ENCODE results near the gene PYDC2. TPM values are rescaled to one million over a fixed set of nuclear protein-coding genes. Genes with fewer than 3 reads are reported as not detected.

PYDC2 gene
- total RNA-seq, 1 donor from 2014 or later: not detected

- no peak for DNase-seq (ENCODE audit: low spot score in 2 of 2, unreplicated experiment in 2 of 2)
- peaks cover 6% of the 10 kb centered on the region for H3K9me3 Mint-ChIP-seq
- no peaks in the 10 kb centered on the region for H3K36me3 Mint-ChIP-seq
- no peak overlapping the region for H3K4me3 Mint-ChIP-seq
- H3K4me1 Mint-ChIP-seq: no peaks in the 10 kb centered on the region
- no peak for TF ChIP-seq CTCF (IDR thresholded peaks at IDR 0.05; ENCODE audit: unreplicated experiment)
- H3K27me3 Mint-ChIP-seq (ENCODE audit: low read depth): peaks cover 2% of the 10 kb centered on the region
- no peak overlapping the region for H3K27ac Mint-ChIP-seq
Observed at GRCh38 chr3:191438150-191438814, 22.7 kb upstream of the PYDC2 start.

- Mint-ChIP-seq H3K9me3 (peaks cover 6% of the 10 kb centered on the region), H3K4me1 (no peaks in the 10 kb centered on the region), H3K27me3 (ENCODE audit: low read depth) (peaks cover 2% of the 10 kb centered on the region), H3K27ac (no peak overlapping the region), H3K36me3 (no peaks in the 10 kb centered on the region), H3K4me3 (no peak overlapping the region)
- DNase-seq (ENCODE audit: low spot score in 2 of 2, unreplicated experiment in 2 of 2): no peak
- no peak for TF ChIP-seq CTCF (IDR thresholded peaks at IDR 0.05; ENCODE audit: unreplicated experiment)
Observed at GRCh38 chr3:191440532-191440931, 20.4 kb upstream of the PYDC2 start.

DNA sequence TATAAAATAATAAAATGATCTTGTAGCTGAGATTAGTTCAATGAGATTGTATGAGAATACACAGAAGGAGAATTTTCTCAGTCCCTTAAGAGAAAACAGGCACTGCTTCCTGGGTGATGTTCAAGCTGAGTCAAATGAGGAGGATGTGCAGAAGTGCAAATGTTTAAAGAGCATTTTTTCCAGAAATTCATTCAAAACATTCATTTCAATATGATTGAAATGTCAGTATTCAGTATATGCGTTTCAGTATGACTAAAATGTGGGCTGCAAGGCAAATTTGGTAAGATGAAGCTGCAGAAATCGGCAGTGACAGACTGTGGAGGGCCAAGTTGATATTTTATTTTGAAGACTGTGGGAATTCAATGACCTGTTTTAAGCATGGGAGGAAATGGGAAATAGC lies 19.3 kb upstream of the PYDC2 start:
- H3K36me3 Mint-ChIP-seq: no peaks in the 10 kb centered on the region
- peaks cover 6% of the 10 kb centered on the region for H3K9me3 Mint-ChIP-seq
- H3K4me3 Mint-ChIP-seq: no peak overlapping the region
- no peak for DNase-seq (ENCODE audit: low spot score in 2 of 2, unreplicated experiment in 2 of 2)
- no peak overlapping the region for H3K27ac Mint-ChIP-seq
- peaks cover 2% of the 10 kb centered on the region for H3K27me3 Mint-ChIP-seq (ENCODE audit: low read depth)
- TF ChIP-seq CTCF (IDR thresholded peaks at IDR 0.05; ENCODE audit: unreplicated experiment): no peak
- no peaks in the 10 kb centered on the region for H3K4me1 Mint-ChIP-seq

DNA sequence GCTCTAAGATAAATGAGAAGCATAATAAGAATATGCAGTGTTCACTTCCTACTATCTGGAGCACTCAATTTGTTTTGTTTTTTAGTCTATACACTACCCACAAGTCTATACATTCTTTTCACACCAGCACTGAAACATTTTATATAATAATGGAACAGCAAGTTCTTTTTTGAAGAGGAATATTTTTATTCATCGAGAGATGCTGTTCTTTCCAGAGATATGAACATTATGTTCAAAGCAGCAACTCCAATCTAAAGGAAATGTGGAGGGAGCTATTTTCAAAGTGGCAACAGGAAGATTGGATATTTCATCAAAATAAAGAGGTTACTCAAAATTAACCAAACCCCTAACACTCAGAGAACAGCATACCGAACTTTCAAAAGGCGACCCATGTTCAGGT lies 16.4 kb upstream of the PYDC2 start:
- Mint-ChIP-seq H3K27ac (no peak overlapping the region), H3K9me3 (peaks cover 17% of the 10 kb centered on the region), H3K27me3 (ENCODE audit: low read depth) (peaks cover 2% of the 10 kb centered on the region), H3K4me1 (no peaks in the 10 kb centered on the region), H3K4me3 (no peak overlapping the region), H3K36me3 (no peaks in the 10 kb centered on the region)
- DNase-seq (ENCODE audit: low spot score in 2 of 2, unreplicated experiment in 2 of 2): no peak
- TF ChIP-seq CTCF (IDR thresholded peaks at IDR 0.05; ENCODE audit: unreplicated experiment): no peak

GRCh38 chr3:191449256-191449655 lies 11.7 kb upstream of the PYDC2 start:
- Mint-ChIP-seq H3K27ac (no peak overlapping the region), H3K9me3 (peaks cover 21% of the 10 kb centered on the region), H3K36me3 (no peaks in the 10 kb centered on the region), H3K27me3 (ENCODE audit: low read depth) (peaks cover under 1% of the 10 kb centered on the region), H3K4me3 (no peak overlapping the region), H3K4me1 (no peaks in the 10 kb centered on the region)
- no peak for DNase-seq (ENCODE audit: low spot score in 2 of 2, unreplicated experiment in 2 of 2)
- TF ChIP-seq CTCF (IDR thresholded peaks at IDR 0.05; ENCODE audit: unreplicated experiment): no peak
